ENCODE data around the gene DRD4.

DNA sequence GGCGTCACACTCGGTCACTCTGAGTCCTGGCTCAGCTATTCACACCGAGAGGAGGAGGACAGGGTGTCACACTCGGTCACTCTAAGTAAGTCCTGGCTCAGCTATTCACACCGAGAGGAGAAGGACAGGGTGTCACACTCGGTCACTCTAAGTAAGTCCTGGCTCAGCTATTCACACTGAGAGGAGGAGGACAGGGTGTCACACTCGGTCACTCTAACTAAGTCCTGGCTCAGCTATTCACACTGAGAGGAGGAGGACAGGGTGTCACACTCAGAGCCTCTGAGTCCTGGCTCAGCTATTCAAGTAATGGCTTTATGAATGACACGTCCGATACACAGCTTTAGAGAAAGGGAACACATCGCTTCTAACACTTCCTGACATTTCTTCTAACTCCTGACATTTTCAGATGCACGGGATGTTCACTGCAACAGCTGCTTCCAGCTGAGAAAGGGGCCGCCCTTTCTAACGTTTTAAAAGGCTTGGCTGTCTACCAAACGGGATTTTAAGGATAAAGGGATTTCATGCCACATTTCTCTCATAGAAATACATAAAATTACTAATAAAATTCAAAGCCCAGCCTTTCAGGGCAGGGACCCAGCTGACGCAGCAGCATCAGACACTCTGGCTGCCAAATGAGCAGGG is 28.1 kb downstream of the DRD4 start:
- no peak for TF ChIP-seq EZH2 (IDR thresholded peaks at IDR 0.05; ENCODE audit: low read length)
- TF ChIP-seq, protein P1, sequence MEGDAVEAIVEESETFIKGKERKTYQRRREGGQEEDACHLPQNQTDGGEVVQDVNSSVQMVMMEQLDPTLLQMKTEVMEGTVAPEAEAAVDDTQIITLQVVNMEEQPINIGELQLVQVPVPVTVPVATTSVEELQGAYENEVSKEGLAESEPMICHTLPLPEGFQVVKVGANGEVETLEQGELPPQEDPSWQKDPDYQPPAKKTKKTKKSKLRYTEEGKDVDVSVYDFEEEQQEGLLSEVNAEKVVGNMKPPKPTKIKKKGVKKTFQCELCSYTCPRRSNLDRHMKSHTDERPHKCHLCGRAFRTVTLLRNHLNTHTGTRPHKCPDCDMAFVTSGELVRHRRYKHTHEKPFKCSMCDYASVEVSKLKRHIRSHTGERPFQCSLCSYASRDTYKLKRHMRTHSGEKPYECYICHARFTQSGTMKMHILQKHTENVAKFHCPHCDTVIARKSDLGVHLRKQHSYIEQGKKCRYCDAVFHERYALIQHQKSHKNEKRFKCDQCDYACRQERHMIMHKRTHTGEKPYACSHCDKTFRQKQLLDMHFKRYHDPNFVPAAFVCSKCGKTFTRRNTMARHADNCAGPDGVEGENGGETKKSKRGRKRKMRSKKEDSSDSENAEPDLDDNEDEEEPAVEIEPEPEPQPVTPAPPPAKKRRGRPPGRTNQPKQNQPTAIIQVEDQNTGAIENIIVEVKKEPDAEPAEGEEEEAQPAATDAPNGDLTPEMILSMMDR (optimal IDR thresholded peaks at IDR 0.05 in 1 of 3, IDR thresholded peaks at IDR 0.05 in 1 of 3, conservative IDR thresholded peaks at IDR 0.05 in 1 of 3; ENCODE audit: extremely low read depth in 1 of 3, insufficient read depth in 2 of 3, low read length in 3 of 3) = no peak
